H1 (cell line): ENCODE measurements around the gene CNDP1.

ENCODE experiments used
- CREB1 ChIP-seq: IDR thresholded peaks from 2 replicates; pipeline ENCODE4 v1.6.1; 2012; ENCODE audit warnings: inconsistent platforms
- EZH2 ChIP-seq: fragments of 200-600 bp; sonication (generic); IDR thresholded peaks from 2 replicates; pipeline ENCODE4 v1.7.1; 2012; ENCODE audit warnings: low read depth, mild to moderate bottlenecking, moderate library complexity, low read length, inconsistent platforms; ENCODE audit not compliant: severe bottlenecking
- KDM1A ChIP-seq: fragments of 200-600, 300-600 bp; sonication (generic); IDR thresholded peaks from 2 replicates; pipeline ENCODE4 v1.7.1; 2016; ENCODE audit warnings: mild to moderate bottlenecking, low read length, borderline replicate concordance
- POLR2A ChIP-seq, 2 experiments: IDR thresholded peaks; 1 replicate in 1 of 2; 2 replicates in 1 of 2; pipeline ENCODE4 v1.6.1; 2011; ENCODE audit warnings: low read depth in 2 of 2, low read length in 2 of 2, mild to moderate bottlenecking in 2 of 2; ENCODE audit errors: control extremely low read depth in 1 of 2

DNA sequence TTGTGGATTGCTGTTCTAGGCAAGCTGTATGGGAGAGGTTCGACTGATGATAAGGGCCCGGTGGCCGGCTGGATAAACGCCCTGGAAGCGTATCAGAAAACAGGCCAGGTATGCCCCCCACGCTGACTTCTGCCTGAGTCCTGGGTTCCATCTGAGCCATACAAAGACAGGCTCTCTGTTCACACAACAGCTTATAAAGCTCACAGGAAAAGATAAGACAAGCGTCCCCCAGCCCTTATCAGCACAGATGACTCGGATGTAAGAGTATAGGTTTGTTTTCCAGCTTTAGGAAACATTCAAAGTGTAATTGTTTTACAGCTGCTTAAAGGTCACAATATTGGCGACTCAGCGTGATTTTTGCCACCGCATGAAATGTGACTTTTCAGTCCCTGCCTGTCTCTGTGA is 25.5 kb upstream of the CNDP1 start:
- TF ChIP-seq POLR2A (IDR thresholded peaks at IDR 0.05; ENCODE audit: control extremely low read depth in 1 of 2, low read depth in 2 of 2, low read length in 2 of 2) = no peak
- TF ChIP-seq KDM1A = no peak
- TF ChIP-seq EZH2 = no peak
- TF ChIP-seq CREB1 = no peak
